NCI-H2227 (cell line): ENCODE measurements around the gene CHRM5.
A peak's percentile ranks its signal among the peaks of the same experiment; 100 is the strongest.
"Not testable (repeated sequence)": the region's sequence is repeated elsewhere in the genome, so short reads cannot be mapped to it uniquely, and the experiment has no call there.

Experiments used
- DNase-seq: peaks from one replicate; lab custom pipeline; 2025; ENCODE audit not compliant: unreplicated experiment; lab: John Stamatoyannopoulos, UW

CHRM5 gene

GRCh38 chr15:33987444-33987843 is 19.1 kb downstream of the CHRM5 start:
- no peak for DNase-seq

GRCh38 chr15:33988384-33988783 is 20.1 kb downstream of the CHRM5 start:
- no peak for DNase-seq

GRCh38 chr15:33994005-33994615 is 25.8 kb downstream of the CHRM5 start:
- DNase-seq, result peak; percentile 28

DNA sequence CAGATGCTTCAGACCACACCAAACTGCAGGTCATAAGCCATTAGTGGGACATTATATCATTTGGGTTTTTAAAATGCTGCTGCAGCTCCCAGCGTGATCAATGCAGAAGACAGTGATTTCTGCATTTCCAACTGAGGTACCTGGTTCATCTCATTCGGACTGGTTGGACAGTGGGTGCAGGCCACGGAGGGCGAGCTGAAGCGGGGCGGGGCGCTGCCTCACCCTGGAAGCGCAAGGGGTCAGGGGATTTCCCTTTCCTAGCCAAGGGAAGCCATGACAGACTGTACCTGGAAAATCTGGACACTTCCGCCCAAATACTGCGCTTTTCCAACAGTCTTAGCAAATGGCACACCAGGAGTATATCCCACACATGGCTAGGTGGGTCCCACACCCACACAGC is 27.4 kb downstream of the CHRM5 start:
- not testable (repeated sequence) for DNase-seq

GRCh38 chr15:34001536-34001935 is 33.2 kb downstream of the CHRM5 start:
- no peak for DNase-seq

- no peak for DNase-seq
These were observed 38.1 kb downstream of the CHRM5 start for GRCh38 chr15:34006381-34006780.

DNA sequence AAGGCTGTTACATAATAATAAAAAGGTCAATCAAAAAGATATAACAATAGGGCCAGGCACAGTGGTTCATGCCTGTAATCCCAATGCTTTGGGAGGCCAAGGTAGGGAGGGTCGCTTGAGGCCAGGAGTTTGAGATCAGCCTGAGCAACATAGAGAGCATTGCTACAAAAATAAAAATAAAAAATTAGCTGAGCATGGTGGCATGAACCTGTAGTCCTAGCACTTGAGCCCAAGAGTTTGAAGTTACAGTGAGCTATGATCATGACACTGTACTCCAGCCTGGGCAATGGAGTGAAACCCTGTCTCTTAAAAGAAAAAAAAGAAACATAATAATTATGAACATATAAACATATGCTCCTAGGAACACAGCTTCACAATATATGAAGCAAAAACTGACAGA is 41.4 kb downstream of the CHRM5 start:
- no peak for DNase-seq

- DNase-seq, result no peak
These were observed 42.6 kb downstream of the CHRM5 start for GRCh38 chr15:34010921-34011320.

DNA sequence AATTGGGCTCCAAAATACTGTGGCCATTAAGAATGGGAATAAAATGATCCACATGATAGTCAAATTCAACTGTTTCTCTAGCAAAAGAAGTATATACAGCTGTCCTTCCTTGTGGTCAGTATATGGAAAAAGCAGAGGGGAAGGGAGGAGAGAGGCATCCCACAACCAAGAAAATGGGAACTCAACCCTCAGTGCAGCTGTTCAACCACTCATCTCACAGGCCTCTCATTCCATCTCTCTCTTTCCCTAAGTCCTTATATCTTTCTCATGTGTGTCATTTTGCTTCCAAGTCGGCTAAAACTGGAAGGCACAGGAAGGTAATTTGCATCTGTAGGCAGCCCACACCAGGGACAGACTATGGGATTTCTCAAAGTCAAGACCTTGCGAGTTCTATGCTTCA is 43.2 kb downstream of the CHRM5 start:
- no peak for DNase-seq

DNA sequence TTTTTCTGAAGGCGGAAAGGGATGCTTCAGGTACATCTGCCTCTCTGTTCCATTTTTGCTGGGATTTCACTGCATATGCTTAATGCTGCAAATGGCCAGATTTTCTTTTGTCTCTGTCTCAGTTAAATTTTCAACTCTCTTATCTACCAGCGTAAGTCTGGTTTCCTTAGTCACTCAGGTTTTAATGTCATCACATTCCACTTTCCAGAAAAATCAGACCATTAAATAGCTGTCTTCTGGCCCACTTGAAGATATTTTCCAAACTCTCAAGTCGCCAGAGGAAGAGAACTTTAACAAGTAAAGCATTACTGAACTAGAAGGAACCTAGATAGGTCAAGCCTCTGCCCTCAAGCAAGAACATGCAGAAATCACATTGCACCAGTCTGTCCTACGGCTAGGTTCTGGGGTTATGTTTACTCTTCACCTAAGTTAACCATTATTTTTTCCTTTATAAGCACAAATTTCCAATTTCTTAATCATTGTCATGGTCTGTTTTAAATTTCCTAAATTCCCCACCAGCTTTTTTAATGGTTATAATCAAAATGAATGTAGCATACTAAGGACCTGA is 44.2 kb downstream of the CHRM5 start:
- DNase-seq, result no peak

DNA sequence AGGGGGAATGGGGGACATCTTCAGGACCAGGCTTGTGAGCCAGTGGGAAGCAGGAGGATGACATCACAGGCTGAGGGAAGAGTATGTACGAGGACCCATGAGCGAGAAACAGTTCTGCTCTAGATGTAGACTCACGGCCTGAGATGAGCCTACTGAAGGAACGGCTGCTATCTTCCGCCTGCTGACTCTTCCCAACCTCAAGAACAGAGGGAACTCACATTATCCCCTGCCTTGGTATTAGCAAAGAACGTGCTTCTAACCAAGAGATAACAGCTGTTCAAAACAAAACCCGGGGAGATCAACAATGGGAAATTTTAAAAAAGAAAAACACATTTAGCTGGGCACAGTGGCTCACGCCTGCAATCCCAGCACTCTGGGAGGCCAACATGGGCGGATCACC is 45.4 kb downstream of the CHRM5 start:
- DNase-seq, result no peak

DNA sequence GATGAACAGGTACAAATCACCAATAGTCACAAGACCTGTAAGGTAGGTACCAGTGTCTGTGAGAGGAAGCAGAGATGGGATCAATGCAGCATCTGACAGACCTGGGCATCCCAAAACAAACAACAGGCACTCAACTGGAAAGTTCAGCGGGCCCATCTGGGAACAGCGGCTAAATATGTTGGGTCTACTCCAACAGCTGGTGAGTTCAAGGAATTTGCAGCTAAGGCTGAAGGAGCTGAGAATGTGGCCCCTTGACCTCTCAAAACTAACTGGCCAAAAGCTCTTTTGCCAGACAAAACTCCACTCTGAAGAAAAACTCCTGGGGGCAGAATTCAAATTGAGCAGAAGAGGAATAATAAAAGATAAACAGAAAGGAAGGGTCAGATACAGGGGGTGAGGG is 46.3 kb downstream of the CHRM5 start:
- no peak for DNase-seq

- DNase-seq, result no peak
These were observed 49.8 kb downstream of the CHRM5 start for GRCh38 chr15:34018021-34018645.

GRCh38 chr15:34018738-34019137 is 50.4 kb downstream of the CHRM5 start:
- not testable (repeated sequence) for DNase-seq

GRCh38 chr15:34019369-34019990 is 51.2 kb downstream of the CHRM5 start:
- DNase-seq, result no peak

GRCh38 chr15:34023907-34024306 is 55.6 kb downstream of the CHRM5 start:
- no peak for DNase-seq

GRCh38 chr15:34025252-34025651 is 57.0 kb downstream of the CHRM5 start:
- DNase-seq, result peak; percentile 2

DNA sequence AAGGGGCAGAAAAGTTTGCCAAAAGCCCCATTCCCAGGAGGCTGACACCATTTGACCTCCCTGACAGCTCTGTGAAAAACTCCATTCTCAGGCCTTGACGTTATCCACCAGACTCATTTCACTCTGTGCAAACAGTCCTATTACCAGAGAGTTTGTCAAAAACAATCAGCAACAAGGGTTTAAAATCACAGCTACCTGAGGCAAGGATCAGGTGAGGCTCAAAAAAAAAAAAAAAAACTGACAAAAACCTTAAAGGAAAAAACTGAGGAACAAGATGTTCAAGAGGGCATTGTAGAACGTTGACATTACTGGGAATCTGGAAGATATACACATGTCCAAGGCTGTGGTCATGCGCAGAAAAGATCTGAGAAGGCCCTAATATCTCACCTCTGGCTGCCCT is 59.3 kb downstream of the CHRM5 start:
- DNase-seq, result no peak

GRCh38 chr15:34031987-34032760 is 63.9 kb downstream of the CHRM5 start:
- no peak for DNase-seq

DNA sequence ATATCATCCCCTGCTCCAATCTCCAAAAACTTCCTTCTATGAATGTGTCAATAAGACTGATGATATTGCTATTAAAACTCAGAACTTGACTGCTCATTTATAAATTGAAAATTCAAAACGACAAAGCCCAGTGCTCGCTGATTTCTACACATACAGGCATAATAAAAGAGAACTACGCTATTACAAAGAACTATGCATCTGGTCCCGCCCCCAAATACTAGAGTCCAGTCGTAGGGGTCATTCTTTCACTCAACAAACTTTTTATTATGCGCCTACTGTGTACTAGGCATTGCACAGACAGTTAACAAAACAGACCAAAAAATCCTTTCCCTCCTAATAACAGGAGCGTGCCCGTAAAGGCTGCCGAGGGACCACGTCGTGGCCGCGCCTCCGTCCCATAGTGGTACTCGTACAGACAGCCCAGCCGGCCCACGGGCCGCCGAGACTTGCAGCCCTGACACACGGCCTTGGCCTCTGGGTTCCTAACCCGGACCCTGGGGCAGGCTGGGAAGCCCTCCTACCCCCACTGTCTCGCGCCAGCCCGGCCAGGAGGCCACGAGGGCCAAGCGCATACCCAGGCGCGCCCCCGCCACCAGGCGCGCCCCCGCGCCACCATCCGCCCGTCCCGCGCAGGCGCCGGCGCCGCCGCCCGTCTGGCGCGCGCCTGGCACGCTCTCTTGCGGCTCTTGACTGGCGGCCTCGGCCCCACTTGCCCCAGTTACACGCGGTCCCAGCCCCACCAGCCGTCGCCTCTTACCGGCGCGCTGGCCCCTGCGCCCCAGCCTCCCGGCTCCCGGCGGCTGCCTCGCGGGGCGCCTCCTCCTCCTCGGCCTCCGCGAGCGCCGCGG is 70.0 kb downstream of the CHRM5 start:
- peak; percentile 77 for DNase-seq
